ENCODE measurements around the gene C12orf43.

DNA sequence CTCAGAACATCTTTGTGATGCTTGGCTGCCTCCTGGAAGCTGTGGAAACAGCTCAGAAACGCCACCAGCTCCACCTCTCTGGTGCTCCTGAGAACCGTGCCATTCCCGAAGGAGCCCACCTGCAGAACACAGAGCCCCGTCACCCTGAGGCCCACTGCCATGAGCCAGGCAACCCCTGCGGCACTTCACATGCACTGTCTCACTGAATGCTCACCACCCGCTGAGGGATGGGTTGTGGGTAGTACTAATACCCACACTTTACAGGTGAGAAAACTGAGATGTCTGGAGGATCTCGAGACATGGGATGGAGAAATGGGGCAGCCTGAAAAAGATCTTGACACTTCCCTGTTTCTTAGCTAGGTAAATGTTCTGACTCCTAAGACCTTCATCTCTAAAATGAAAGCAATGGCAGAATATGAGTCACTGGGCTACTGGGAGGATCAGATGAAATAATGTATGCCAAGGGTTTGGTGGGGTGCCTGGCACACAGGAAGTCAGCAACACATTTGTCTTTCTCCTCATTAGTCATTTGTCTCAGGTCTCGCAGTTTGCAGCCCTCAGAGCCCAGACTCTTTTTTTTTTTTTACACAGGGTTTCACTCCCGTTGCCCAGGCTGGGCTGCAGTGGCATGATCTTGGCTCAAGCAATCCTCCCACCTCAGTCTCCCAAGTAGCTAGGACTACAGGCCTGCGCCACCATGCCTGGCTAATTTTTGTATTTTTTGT, 17.5 kb upstream of the C12orf43 start:
- TF ChIP-seq CTCF (IDR thresholded peaks at IDR 0.05) (no peak), EP300 (IDR thresholded peaks at IDR 0.05) (no peak)
